HG03442 (cell line): ENCODE measurements around the gene PPARD.
"Not testable (repeated sequence)": the region's sequence is repeated elsewhere in the genome, so short reads cannot be mapped to it uniquely, and the experiment has no call there.

Source experiments
- ATAC-seq: cut with Tn5 transposase; IDR thresholded peaks from one replicate; pipeline ENCODE4 v1.9.1; 2021; ENCODE audit warnings: mild to moderate bottlenecking, moderate library complexity; ENCODE audit not compliant: unreplicated experiment

PPARD gene

DNA sequence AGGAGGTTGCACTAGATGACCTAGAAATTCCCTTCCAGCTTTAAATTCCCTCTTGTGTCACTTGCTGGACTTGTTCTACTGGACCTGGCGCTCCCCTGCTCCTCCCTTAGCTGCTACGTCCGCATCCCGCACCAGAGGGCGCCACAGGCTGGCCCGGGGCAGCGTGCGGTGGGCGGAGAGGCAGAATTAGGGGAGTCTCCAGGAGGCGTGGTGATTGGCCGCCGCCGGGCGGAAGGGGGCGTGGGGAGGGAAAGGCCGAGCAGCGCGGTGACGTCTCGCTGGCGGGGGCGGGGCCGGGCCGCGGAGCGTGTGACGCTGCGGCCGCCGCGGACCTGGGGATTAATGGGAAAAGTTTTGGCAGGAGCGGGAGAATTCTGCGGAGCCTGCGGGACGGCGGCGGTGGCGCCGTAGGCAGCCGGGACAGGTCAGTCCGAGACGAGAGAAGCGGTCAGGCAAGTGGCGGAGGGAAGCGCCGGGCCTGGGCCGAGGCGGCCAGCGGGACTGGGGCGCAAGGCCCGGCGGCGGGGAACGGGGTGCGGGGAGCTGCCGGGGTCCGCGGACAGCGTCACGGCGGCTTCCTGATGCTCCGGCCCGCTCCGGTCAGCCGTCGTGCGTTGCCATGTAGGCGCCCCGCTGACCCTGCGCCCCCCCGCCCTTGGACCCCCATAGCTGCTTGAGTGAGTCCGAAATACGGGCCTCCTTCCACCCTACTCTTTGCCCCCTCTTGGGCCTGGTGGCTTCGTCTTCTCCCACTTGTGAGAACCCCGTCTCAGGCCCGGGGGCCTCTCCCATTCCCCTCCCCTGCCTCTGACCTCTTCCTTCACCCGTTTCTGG lies at the start of gene PPARD:
PPARD (plus strand) TSS at position 301 of the 834 bp plus-strand sequence. CDS start 68,530 bp downstream, outside the sequence.
- ATAC-seq, result peak; percentile 96

DNA sequence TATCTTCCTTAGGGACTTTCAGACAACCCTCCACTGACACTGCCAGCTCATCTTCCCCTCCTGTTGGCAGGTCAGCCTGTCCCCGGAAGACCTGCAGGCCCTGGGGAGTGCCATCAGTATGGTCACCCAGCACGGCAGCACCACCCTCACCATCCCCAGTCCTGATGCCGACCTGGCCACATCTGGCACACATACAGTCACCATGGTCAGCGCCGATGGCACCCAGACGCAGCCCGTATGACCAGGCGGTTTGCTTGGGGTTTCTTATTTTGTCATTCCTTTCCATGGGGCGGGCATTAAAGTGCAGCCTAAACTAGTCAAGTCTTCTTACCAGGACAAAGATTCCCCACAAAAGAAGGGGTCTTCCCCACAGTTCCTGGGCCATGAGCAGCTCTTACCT lies 48.7 kb upstream of the PPARD start:
- ATAC-seq, result no peak

GRCh38 chr6:35294308-35294945 lies 47.9 kb upstream of the PPARD start:
- no peak for ATAC-seq

DNA sequence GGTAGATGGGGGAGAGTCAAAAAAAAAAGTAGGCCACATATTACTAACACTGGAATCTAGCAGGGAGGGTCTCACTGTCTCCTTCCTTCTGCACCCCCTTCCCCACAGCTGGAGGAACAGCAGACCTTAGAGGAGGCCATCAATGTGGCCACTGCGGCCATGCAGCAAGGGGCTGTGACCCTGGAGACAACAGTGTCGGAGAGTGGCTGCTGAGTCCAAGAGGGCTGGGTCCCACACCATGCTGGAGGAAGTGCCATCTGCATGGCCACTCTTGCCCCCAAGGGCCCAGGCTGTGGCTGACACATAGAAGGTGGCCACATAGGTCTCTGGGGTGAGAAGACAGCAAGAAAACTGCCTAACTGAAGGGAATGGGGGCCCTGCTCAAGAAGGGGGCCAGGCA lies 47.3 kb upstream of the PPARD start:
- no peak for ATAC-seq

DNA sequence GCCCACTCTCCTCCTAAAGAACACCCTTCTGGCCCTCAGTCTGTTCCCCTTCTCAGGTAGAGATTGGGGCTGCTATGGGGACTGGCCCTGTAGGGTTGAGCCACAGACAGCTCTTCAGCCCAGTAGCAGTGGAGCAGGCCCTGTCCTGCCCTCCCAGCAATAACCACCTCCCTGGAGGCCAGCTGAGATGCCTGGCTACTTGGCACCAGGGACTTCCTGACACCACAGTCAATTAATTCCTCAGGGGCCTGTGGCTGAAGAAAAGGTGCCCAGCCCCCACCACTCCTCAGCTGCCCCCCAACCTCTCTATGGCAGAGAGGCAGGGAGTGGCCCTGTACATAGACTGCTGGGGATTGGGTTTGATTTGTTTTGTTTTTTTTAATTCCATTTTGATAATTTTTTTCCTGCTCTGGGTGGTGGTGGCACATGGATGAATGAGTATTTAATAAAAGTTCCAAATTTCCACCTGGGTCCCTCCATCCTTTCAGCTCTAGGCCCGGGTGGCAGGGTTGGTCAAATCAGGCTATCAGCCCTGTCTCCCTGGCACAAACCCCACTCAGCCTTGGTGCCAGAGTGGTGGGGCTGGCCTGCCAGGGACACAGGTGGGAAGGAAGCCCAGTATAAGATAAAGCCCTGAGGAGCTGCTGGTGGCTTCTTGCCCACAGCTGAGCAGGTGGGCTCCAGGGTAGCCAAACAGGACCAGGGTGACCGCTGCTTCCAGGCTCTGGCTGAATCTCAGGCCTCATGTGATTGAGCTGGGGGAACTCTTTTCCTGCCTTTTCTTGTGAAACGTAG lies 46.6 kb upstream of the PPARD start:
- no peak for ATAC-seq

DNA sequence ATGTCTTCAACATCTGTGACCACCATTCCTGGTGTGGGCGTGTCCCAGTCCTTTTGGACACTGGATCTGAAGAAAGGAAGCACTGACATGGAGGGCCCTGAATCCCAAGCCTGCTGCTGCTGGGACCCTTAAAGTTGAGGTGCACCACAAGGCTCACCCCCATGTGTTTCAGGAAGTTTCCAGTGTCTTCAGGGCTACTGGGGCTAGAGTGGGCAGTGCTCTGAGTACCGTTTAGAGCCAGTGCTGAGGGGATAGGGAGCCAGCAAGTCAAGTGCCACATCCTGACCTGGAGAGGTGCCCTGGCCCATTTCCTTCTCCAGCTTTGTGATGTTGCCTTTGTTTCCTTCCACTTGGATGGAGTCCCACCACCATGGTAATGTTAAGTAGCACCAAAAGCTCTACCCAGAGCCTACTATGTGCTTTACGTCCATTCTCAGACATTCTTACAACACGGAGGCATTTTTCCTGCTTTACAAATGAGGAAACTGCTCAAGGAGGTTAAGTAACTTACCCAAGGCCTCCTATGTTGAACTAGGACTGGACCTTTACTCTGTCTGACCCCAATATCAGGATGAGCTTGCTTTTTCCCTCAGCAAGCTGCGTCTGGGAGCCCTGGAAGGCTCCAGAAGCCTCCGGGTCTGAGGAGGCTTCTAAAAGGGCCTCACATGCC lies 45.3 kb upstream of the PPARD start:
- ATAC-seq, result no peak

DNA sequence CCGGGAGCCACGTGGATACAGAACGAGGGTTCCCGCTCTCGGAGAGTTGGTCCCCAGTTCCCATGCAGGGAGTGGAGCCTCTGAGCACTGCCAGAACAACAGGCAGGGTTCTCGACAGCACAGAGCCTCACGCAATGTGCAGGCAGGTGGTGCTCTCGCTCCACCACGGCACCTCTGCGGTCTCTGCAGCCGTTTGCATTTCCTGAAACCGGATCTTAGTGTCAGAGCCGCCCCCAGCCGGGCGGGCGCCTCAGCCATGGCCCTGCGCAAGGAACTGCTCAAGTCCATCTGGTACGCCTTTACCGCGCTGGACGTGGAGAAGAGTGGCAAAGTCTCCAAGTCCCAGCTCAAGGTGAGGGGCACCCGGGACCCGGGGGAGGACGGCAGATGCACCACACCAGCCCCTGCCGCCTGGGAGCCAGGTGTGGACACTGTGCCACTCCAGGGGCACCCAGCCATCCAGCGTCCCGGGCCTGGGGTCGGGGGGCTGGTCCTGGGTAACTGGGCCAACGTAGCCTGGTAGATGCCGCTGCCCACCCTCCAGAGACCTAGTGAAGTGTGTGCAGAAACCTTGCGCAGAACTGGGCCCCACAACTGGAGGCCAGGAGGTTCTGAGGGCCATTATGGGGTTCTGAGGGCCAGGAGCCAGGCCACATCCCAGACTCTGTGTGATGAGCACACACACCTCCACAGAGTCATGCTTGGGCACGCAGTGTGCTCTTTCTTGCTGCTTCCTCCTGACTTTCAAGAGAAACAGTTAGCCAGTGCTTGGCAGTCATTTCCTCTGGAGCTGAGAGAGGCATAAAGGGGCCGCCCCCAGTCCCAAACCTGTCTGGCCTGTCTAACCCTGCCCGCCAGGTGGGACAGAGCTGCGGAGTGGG lies 44.5 kb upstream of the PPARD start, which contains the start of gene DEF6:
DEF6 (plus strand) TSS at position 218 of the 881 bp plus-strand sequence; CDS start at position 257, 39 bp downstream.
- peak; percentile 75 for ATAC-seq

DNA sequence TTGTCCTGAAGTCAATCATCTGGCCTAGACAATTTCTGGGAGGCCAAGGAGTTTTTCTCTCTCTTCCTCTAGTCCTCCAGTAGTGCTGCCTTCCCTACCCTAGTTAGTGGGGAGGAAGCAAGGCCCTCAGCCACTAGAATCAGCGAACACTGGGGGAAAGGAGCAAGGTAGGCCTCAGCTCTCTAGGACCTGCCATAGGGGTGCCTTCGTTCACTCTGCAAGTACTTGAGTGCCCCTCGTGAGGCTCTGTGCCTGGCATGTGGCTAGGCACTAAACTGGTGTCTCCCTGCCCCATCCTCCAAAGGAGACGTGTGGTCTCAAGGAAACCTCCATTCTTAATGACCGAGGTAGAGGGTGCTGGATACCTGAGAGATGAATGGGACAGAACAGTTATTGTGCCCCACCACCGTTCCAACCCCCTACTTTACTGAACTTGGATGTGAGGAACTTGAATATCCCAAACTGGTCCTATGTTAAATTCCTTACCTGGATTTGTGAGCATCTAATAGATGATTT lies 43.7 kb upstream of the PPARD start:
- ATAC-seq, result no peak

GRCh38 chr6:35299674-35300073 lies 42.7 kb upstream of the PPARD start:
- no peak for ATAC-seq

- ATAC-seq, result no peak
These were observed 41.5 kb upstream of the PPARD start for GRCh38 chr6:35300848-35301247.

- ATAC-seq, result peak; percentile 64
These were observed 39.6 kb upstream of the PPARD start for GRCh38 chr6:35302604-35303241.

DNA sequence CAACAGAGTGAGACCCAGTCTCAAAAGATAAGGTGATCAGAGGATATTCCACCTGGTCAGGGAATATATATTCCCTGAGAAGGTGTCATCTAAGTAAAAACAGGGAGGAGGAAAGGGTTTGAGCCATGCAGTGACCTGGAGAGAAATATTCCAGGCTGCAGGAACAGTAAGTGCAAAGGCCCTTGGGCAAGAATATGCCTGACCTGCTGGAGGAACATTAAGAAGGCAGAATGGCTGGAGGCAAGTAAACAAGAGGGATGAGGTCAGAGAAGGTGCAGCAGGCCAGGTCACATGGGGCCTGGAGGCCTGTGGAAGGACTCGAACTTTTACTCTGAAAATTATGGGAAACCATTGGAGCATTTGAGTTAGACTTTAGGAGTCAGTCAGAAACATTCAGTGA lies 38.1 kb upstream of the PPARD start:
- ATAC-seq, result no peak

- no peak for ATAC-seq
These were observed 37.2 kb upstream of the PPARD start for GRCh38 chr6:35305117-35305516.

DNA sequence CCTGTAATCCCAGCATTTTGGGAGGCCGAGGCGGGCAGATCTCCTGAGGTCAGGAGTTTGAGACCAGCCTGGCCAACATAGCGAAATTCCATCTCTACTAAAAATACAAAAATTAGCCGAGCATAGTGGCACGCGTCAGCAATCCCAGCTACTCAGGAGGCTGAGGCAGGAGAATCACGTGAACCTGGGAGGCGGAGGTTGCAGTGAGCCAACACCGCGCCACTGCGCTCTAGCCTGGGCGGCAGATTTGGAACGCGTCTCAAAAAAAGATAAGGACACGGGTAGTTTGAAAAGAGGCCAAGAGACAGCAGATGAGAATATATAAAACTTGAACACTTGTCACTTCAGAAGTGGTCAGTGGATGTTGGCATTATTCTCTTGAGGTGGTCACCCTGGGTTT lies 35.2 kb upstream of the PPARD start:
- ATAC-seq, result not testable (repeated sequence)

DNA sequence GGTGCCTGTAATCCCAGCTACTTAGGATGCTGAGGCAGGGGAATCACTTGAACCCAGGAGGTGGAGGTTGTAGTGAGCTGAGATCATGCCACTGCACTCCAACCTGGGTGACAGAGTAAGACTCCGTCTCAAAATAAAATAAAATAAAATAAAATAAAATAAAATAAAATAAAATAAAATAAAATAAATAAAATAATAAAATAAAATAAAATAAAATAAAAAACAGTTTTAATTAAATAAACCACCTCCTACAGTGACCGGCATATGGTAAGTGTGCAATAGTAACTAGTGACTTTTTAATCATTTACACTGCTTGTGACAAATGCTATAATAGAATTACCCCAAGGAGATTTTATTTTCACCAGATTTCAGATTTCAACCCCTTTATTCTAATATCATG lies 33.8 kb upstream of the PPARD start:
- ATAC-seq, result not testable (repeated sequence)

DNA sequence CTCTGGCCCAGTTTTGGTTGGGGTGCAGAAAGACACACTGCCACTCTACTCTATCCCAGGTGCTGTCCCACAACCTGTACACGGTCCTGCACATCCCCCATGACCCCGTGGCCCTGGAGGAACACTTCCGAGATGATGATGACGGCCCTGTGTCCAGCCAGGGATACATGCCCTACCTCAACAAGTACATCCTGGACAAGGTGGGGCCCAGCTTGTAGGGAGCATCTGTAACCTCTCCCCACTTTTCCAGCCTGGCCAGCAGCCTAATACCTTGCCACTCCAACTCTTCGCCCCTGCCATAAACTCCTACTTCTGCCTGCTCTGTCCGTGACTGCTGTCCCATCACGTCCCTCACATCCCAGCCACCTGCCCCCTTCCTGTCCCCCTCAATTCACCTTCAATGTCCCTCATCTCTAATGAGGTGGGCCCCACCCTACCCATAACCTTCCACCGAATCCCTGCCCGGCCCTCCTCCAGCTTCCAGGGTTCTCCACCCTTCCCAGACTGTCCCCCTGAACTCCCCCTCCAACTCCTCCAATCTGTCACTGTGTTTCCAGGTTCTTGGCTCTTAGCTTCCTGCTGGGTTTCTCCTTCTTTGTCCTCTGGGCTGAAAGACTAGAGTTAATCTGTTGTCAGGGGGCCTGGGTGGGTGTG lies 32.6 kb upstream of the PPARD start:
- ATAC-seq, result no peak

DNA sequence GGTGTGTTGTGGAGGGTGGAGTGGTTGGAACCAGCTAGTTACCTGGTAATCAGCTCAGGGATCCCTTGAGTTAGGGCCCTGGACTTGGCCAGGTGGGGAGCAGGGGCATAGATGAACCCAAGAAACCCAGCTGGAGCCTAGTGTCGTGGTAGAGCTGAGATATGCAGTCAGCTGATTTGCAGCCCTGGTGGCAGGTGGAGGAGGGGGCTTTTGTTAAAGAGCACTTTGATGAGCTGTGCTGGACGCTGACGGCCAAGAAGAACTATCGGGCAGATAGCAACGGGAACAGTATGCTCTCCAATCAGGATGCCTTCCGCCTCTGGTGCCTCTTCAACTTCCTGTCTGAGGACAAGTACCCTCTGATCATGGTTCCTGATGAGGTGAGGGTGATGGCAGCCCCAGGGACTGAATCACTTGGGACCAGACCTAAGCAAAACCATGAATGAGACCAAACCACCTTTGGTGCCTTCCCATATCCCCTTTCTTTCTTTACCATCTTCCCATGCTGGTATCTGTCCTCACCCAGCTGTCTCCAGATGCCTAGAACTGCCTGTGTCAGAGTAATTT lies 32.0 kb upstream of the PPARD start:
- no peak for ATAC-seq

DNA sequence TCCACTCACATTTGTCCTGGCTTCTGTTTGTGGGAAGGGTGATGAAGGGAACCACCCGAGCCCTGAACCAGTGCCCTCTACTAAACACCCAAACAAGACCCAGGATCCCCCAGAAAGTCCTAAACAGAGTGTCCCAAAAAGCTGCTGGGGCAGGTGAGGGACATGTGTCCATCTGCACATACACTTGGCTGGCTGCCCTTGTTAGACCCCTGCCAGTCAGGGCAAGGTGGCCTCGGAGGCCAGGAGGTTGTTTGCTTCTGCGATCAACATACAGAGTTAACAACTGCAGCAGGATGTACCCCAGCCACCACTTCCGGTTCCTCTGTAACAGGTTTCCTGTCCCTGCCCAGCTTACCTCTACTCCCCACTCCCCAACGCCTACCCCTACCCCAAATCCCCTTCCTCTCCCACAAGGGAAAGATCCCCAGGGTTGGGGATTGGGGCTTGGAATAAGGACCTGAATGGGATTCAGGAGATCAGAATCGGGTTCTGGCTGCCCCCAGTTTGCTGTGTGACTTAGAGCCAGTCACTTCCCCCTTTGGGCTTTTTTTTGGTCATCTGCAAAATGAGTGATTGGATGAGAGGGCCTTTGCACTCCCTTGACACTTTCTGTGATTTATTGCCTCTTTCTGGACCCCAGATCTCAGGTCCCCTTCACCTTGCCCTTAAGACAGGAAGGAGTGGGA lies 30.8 kb upstream of the PPARD start:
- ATAC-seq, result no peak
